Esophagus muscularis mucosa (tissue), 4 donors: ENCODE results near the gene ERBB4. TPM values are rescaled to one million over a fixed set of nuclear protein-coding genes. Genes with fewer than 3 reads are reported as not detected.

Experiments
- DNase-seq: peaks from one replicate; pipeline ENCODE4 v3.0.0-alpha.2; 2017; ENCODE audit errors: extremely low spot score
- H3K27ac ChIP-seq, 4 donors: fragments of 200-600 bp; sonication (generic); replicated peaks in 1 of 4; 1 replicate in 3 of 4; 2 replicates in 1 of 4; pipeline ENCODE4 v1.5.1; 2016 to 2019; ENCODE audit warnings: mild to moderate bottlenecking in 1 of 4
- H3K27me3 ChIP-seq, 4 donors: fragments of 200-600 bp; sonication (generic); one replicate each; pipeline versions ENCODE4 v1.5.1 to v1.6.0; 2016 to 2019
- H3K36me3 ChIP-seq, 4 donors: fragments of 200-600 bp; sonication (generic); one replicate each; pipeline ENCODE4 v1.5.1; 2016 to 2019
- H3K4me1 ChIP-seq, 4 donors: fragments of 200-600 bp; sonication (generic); one replicate each; pipeline ENCODE4 v1.5.1; 2016 to 2019
- H3K4me3 ChIP-seq, 4 donors: fragments of 200-600 bp; sonication (generic); 1 replicate in 2 of 4; 2 replicates in 2 of 4; pipeline ENCODE4 v1.5.1; 2016 to 2019; ENCODE audit warnings: mild to moderate bottlenecking in 4 of 4, moderate library complexity in 1 of 4
- H3K9me3 ChIP-seq, 4 donors: fragments of 200-600 bp; sonication (generic); 1 replicate in 3 of 4; 2 replicates in 1 of 4; pipeline ENCODE4 v1.5.1; 2016 to 2019
- EP300 ChIP-seq: sonication (generic); formaldehyde crosslinking; IDR thresholded peaks from one replicate; pipeline ENCODE4 v1.6.1; 2017; ENCODE audit warnings: antibody characterized with exemption
- POLR2A ChIP-seq: fragments of 450-650 bp; IDR thresholded peaks from one replicate; pipeline ENCODE4 v1.6.1; 2017; ENCODE audit warnings: antibody characterized with exemption, moderate library complexity, mild to moderate bottlenecking, low read depth
- POLR2AphosphoS5 ChIP-seq, 2 donors: sonication (generic); formaldehyde crosslinking; IDR thresholded peaks; one replicate each; pipeline ENCODE4 v1.6.1; 2017; ENCODE audit warnings: antibody characterized with exemption in 2 of 2
- WGBS: methylation state at CpG from one replicate; pipeline ENCODE4 v1.1.5; 2018; 5-methylcytosine and 5-hydroxymethylcytosine counted together
- intact Hi-C: fragments of 100-400 bp; cut with DNase I; formaldehyde crosslinking; loops from one replicate; pipeline ENCODE4 v1.15.1; 2023
- total RNA-seq, 4 donors: library from RNA; depleted of rRNA; stranded (reverse); fragments of >200 nt; gene quantifications; one replicate each; pipeline versions ENCODE4 v1.1.0 to v1.2.1, GENCODE V29; 2016
- TF ChIP-seq, protein P1 (sequence below), 3 experiments: fragments of 200-600 bp in 2 of 3; fragments of 450-650 bp in 1 of 3; sonication (generic) in 2 of 3; IDR thresholded peaks; one replicate each; pipeline ENCODE4 v1.5.1; 2017 to 2019; ENCODE audit warnings: antibody characterized with exemption in 3 of 3, mild to moderate bottlenecking in 2 of 3, moderate library complexity in 1 of 3

Gene ERBB4
- total RNA-seq, 4 donors from 2014 or later: under 0.01 to 0.19 (median 0.17) TPM

DNA sequence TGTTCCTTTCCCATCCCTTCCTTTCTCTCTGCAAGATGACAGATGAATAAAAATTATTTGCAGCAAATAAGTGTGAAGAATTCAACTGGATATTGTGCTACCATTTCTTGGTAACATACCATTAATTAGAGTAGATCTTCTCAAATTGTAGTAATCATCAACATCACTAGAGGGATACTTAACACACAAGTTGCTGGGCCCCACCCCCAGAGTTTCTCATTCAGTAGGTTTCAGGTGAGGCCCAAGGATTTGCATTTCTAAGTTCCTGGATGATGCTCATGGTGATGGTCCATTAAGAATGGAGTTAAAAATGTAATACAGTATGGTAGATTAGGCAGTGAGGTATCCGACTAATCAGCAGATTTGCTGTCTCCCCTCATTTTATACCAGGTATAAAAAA lies 594.0 kb downstream of the ERBB4 start:
- no peak for DNase-seq
- Histone ChIP-seq H3K27me3 (no peaks in the 10 kb centered on the region), H3K4me1 (no peaks in the 10 kb centered on the region), H3K4me3 (no peak overlapping the region), H3K9me3 (no peaks in the 10 kb centered on the region), H3K36me3 (no peaks in the 10 kb centered on the region), H3K27ac (no peak overlapping the region)
- 52% methylated on average over 1 of the region's 1 CpG for WGBS
- TF ChIP-seq, protein P1, sequence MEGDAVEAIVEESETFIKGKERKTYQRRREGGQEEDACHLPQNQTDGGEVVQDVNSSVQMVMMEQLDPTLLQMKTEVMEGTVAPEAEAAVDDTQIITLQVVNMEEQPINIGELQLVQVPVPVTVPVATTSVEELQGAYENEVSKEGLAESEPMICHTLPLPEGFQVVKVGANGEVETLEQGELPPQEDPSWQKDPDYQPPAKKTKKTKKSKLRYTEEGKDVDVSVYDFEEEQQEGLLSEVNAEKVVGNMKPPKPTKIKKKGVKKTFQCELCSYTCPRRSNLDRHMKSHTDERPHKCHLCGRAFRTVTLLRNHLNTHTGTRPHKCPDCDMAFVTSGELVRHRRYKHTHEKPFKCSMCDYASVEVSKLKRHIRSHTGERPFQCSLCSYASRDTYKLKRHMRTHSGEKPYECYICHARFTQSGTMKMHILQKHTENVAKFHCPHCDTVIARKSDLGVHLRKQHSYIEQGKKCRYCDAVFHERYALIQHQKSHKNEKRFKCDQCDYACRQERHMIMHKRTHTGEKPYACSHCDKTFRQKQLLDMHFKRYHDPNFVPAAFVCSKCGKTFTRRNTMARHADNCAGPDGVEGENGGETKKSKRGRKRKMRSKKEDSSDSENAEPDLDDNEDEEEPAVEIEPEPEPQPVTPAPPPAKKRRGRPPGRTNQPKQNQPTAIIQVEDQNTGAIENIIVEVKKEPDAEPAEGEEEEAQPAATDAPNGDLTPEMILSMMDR (IDR thresholded peaks at IDR 0.05): no peak
- TF ChIP-seq POLR2A (no peak), POLR2AphosphoS5 (IDR thresholded peaks at IDR 0.05) (no peak), EP300 (no peak)
- intact Hi-C loops: no loop called here

DNA sequence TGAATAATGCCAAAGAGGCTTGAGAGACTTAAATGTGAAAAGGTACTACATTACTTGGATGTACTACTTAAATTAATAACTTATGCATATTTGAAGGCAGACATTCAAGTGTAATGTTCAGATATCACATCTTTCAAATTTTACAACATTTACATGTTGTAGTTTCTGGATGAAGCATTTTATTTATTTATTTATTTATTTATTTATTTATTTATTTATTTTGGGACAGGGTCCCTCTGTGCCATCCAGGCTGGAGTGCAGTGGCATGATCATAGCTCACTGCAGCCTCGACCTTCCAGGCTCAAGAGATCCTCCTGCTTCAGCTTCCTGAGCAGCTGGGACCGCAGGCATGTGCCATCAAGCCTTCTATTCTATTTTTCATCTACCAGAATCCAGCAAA lies 596.4 kb downstream of the ERBB4 start:
- Histone ChIP-seq H3K9me3 (no peaks in the 10 kb centered on the region), H3K4me3 (no peak overlapping the region), H3K36me3 (no peaks in the 10 kb centered on the region), H3K27ac (no peak overlapping the region), H3K27me3 (no peaks in the 10 kb centered on the region), H3K4me1 (no peaks in the 10 kb centered on the region)
- TF ChIP-seq, protein P1 (IDR thresholded peaks at IDR 0.05): no peak
- TF ChIP-seq POLR2A (no peak), EP300 (no peak), POLR2AphosphoS5 (IDR thresholded peaks at IDR 0.05) (no peak)
- DNase-seq: no peak
- intact Hi-C loops: no loop called here
- 79% methylated on average over 2 of the region's 2 CpGs for WGBS

DNA sequence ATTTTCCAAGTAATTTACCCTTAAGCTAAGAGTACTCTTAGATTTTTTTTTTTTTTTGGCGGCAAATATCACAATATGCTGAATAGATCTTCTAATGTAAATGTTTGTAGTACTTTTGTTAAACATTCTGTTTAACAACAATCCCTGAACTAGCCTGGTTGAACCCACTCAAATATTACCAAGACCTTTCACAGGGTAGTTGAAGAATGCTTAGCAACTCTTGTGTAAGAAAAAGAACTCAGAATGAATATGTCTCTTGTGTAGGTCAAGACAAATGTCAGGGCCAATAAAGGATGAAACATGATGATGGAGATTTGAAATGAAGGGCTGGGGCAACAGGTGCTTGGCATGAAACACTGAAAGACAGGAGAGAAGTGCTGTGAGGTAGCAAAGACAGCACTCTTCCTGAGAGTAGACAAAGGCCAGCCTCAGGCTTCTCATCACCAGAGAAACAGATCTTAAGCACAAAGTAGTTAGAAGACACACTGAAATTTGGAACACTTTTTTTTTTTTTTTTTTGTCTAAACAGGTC lies 597.3 kb downstream of the ERBB4 start:
- no peaks in the 10 kb centered on the region for H3K36me3 ChIP-seq
- no peaks in the 10 kb centered on the region for H3K4me1 ChIP-seq
- no peak overlapping the region for H3K27ac ChIP-seq
- no peaks in the 10 kb centered on the region for H3K27me3 ChIP-seq
- H3K9me3 ChIP-seq: no peaks in the 10 kb centered on the region
- TF ChIP-seq, protein P1 (IDR thresholded peaks at IDR 0.05): no peak
- no peak for TF ChIP-seq POLR2AphosphoS5 (IDR thresholded peaks at IDR 0.05)
- TF ChIP-seq EP300: no peak
- TF ChIP-seq POLR2A: no peak
- 88% methylated on average over 1 of the region's 1 CpG for WGBS
- no peak overlapping the region for H3K4me3 ChIP-seq
- intact Hi-C loops: no loop called here
- no peak for DNase-seq

DNA sequence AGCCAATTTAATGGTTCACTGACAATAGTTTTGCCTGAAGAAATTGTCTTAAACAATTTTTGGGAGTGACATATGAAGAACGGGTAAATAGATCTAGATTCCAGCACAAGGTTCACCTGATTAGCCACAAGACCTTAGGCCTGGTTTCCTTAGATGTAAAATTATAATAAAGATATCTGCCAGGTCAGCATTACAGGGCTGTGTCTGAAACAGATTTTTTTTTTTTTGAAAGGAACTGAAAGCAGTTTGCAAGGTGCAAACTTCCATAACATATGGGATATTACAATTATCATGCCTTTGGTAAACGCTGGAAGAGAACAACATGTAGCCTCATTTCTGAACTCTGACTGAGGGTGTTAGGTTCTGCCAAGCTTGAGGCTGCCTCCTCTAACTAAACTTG lies 599.4 kb downstream of the ERBB4 start:
- no peak overlapping the region for H3K27ac ChIP-seq
- no peak overlapping the region for H3K4me3 ChIP-seq
- TF ChIP-seq POLR2AphosphoS5 (IDR thresholded peaks at IDR 0.05): no peak
- no peak for TF ChIP-seq POLR2A
- TF ChIP-seq, protein P1 (IDR thresholded peaks at IDR 0.05): no peak
- TF ChIP-seq EP300: no peak
- no peak for DNase-seq
- no peaks in the 10 kb centered on the region for H3K4me1 ChIP-seq
- H3K27me3 ChIP-seq: no peaks in the 10 kb centered on the region
- WGBS: 87% methylated on average over 2 of the region's 2 CpGs
- H3K9me3 ChIP-seq: no peaks in the 10 kb centered on the region
- no peaks in the 10 kb centered on the region for H3K36me3 ChIP-seq
- intact Hi-C loops: no loop called here

DNA sequence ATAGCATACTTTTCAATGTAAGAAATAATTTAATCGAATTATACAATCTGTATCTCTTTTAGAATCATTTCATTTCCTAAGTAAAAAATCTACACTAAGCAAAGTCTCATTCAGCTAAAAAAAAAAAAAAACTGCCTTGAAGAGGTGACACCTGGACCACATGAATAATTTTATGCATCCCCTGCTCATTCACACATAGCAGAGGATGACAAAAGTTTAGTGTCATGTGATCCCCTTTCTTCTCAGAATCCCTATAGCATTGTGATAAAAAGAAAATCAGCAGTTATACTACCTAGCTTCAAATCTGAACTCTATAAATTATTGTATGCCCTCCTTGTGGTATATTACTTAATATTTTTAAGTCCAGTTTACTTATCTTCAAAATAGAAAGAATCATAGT lies 603.8 kb downstream of the ERBB4 start:
- intact Hi-C loops: no loop called here
- WGBS: 83% methylated on average over 1 of the region's 1 CpG
- Histone ChIP-seq H3K4me1 (no peaks in the 10 kb centered on the region), H3K9me3 (no peaks in the 10 kb centered on the region), H3K36me3 (no peaks in the 10 kb centered on the region), H3K27ac (no peak overlapping the region), H3K4me3 (no peak overlapping the region), H3K27me3 (no peaks in the 10 kb centered on the region)
- TF ChIP-seq POLR2AphosphoS5 (IDR thresholded peaks at IDR 0.05) (no peak), EP300 (no peak), POLR2A (no peak)
- TF ChIP-seq, protein P1 (IDR thresholded peaks at IDR 0.05): no peak
- DNase-seq: no peak
